Stimulated activated CD4-positive, alpha-beta T cell treated with anti-CD3 and anti-CD28 coated beads, TNF-alpha, amount 100 ng/mL, for 48 hours (primary cell): ENCODE results near the gene MED15.
"Not testable (repeated sequence)": the region's sequence is repeated elsewhere in the genome, so short reads cannot be mapped to it uniquely, and the experiment has no call there.

Source experiments
- DNase-seq, 3 donors: peaks; one replicate each; pipeline ENCODE4 v3.0.0-alpha.2; 2020; ENCODE audit warnings: low read depth in 3 of 3

Gene MED15

DNA sequence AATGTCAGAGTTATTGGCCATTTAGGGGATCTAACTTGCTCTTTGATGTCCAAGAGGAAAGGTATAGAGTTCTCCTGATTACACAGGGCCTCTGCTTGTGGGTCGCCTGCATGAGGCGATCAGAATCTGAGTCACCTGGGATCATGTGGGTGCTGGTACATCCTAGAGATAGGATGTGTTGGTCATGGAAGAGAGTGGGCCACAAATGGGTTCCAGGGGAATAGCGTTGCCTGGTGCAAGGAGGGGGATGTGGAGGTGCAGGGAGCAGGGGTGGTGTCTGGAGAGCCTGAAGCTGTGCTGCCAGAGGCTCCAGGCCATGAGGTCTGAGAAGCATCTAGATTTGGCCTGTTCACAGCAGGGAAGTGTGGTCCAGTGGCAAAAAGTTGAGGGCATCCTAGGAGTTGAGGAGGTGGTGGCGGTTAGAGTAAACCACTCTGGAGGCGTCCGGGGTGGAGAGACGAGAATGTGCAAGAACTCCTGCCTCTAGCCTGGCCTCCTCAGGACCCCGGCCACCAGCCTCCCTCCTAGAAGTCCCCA, 92.8 kb downstream of the MED15 start:
- no peak for DNase-seq

DNA sequence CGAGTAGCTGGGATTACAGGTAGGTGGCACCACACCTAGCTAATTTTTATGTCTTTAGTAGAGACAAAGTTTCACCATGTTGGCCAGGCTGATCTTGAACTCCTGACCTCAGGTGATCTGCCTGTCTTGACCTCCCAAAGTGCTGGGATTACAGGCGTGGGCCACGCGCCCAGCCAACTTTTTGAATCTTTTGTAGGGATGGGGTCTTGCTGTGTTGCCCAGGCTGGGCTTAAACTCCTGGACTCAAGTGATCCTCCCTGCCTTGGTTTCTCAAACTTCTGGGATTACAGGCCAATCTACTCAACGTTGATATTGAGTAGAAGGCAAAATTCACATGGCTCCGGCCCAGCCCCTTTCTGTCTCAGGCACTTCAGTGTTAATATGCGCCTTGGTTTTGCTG, 93.9 kb downstream of the MED15 start:
- no peak for DNase-seq

- DNase-seq = no peak
These were observed 95.3 kb downstream of the MED15 start for GRCh38 chr22:20602609-20603164.

GRCh38 chr22:20604092-20604747, 96.8 kb downstream of the MED15 start:
- DNase-seq = no peak

DNA sequence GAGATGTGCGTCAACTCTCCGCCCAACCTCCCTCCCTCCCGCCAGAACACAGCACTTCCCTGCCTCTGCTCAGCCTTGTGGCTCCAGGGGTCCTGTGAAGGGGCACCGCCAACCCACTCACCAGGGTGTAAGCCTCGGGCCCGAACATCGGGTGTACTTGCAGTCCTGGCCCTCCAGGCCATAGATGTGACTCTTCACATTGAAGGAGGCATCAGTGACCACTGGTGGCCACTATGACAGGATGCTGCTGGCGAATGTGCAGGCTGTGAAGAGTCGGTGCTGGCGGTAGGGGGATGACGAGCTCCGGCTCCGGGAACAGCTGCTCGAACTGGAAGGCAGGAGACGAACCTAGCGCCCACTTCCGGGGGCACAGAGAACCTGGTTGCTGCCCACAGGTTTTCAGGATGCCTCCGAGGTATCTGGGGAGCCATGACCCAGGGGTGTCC, 97.4 kb downstream of the MED15 start:
- no peak for DNase-seq

- no peak for DNase-seq
These were observed 97.9 kb downstream of the MED15 start for GRCh38 chr22:20605328-20605727.

- peak; percentile 47 to 55 (median 52) for DNase-seq
These were observed 98.8 kb downstream of the MED15 start for GRCh38 chr22:20606041-20606783.

- DNase-seq = no peak
These were observed 99.3 kb downstream of the MED15 start for GRCh38 chr22:20606784-20607128.

- DNase-seq = no peak
These were observed 99.9 kb downstream of the MED15 start for GRCh38 chr22:20607157-20607907.

DNA sequence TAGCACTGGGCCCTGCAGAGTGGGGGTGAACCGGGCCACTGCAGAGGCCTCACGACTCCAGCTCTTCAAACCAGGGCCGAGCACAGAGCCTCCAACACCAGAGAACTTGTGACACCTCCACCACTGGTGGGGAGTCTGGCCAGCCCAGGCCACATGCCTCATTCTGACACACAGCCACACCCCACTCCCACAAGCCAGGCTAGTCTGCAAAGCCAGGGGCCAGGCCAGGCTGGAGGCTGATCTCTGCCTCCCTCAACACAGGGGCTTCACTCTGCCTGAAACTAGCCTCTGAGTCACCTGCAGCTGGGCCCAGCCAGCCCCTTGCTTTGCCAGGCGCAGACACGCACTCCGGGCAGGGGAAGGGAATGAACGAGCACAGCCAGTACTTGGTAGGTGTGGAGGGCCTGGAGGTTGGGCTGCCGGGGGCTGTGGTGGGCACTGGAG, 102.9 kb downstream of the MED15 start:
- no peak for DNase-seq

DNA sequence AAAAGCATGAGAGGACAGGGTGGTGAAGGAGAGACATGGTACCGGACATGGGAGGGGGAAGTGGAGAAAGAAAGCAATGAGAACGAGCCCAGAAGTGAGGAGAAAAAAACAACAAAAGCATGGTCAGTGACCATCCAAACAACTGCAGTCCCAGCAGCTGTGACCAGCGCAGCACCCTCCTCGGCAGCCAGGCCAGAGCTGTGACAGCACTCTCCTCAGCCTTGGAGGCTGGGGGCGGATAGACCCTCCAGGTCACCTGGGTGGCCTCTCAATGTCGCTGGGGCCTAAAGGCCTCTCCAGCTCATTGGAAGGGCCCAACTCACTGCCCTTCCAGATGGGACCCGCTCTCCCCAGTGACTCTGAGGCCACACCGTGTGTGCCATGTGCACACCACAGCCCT, 103.3 kb downstream of the MED15 start:
- no peak for DNase-seq

DNA sequence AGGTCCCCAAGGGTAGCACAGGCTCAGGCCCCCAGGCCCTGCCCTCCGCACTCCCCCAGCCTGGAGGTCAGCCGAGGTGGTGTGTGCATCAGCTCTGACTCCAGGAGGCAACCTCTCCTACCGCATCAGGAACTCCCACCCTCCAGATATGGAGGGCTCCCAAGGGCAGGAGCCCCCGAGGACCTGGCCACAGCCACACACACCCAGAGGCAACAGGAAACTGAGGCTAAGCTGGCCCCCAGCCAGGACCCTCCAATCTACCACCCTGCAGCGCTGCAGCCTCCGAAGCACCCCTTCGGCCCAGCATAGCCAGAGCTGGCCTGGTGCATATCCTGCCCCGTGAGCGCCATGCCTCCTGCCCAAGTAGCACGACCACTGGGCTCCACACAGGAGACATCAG, 104.0 kb downstream of the MED15 start:
- no peak for DNase-seq

GRCh38 chr22:20613301-20613700, 105.9 kb downstream of the MED15 start:
- DNase-seq = no peak

DNA sequence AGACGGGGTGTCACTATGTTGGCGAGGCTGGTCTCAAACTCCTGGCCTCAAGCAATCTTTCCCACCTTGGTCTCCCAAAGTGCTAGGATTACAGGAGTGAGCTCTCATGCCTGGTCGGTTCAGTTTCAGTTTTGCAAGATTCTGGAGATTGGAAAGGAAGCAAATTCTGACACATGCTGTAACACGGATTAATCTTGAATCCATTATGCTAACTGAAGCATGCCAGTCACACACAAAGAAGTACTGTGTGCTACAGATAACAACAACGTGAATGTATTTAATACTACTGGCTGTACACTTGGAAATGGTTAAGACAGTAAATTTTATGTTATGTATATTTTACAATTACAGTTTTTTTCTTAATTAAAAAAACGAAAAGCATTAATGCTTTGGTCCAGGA, 107.6 kb downstream of the MED15 start:
- DNase-seq = no peak

DNA sequence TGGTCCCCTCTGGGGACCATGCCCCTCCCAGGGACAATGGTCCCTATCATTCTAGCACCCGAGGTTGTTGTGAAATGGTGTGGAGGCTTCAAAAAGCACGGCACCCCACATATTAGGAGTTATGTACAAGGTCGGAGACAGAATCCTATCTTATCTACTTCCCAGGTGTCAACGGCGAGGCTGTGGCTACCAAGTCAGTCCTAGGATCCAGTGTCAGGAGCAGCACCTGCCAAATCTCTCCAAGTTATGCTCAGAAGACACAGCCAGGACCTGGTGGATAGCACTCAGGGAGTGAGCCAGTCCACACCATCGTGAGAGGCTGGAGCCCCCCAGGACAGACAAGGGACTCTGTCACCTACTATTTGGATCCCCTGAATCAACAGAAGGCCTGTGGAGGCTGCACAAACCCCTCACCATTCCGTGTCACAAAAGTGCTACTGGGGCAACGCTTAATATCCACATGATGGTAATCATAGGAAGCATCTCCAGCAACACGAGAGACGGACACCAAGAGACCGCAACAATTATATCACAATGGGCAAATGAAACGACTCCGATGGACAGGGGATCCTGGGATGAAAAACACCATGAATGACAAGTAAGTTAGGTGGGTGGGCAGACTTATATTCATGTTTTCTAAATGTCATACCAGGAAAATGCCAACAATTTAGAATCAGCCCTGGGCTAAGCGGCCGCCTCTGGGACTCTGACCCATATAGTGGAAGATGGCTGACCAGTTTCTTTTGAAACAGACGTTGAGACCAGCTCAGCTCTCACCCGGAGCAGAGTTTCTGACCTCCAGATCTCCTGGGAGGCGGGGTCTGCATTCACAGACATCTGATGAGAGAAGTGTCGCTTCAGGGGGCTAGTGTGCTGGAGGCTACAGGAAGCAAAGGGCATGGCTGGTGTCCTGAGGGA, 108.4 kb downstream of the MED15 start:
- DNase-seq = no peak

GRCh38 chr22:20616451-20617043, 109.1 kb downstream of the MED15 start:
- DNase-seq = no peak

GRCh38 chr22:20618488-20618887, 111.1 kb downstream of the MED15 start:
- DNase-seq = no peak

GRCh38 chr22:20619045-20619892, 111.9 kb downstream of the MED15 start:
- DNase-seq = no peak

GRCh38 chr22:20619893-20620194, 112.4 kb downstream of the MED15 start:
- not testable (repeated sequence) for DNase-seq

DNA sequence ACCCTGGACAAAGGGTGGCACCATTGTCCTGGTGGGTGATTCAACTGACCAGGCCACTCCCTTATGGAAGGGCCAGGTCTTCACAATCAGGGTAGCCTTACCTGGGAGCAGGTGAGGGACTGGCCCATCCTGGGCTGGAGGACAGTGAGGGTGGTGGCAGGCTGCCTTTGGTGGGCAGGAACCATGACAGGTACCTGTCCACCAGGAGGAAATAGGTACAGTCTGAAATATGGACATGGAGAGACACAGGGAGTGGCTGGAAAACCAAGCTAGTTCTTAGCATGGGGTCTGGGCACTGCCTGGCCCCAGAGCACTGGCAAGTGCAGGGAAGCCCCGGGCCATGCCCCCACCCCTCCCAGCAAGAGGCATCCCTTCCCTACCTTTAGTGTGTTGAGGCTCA, 113.8 kb downstream of the MED15 start:
- DNase-seq = no peak
